ENCODE measurements around the gene CABYR.

Gene CABYR

GRCh38 chr18:24195296-24196053 lies 56.6 kb downstream of the CABYR start:
- no peak for DNase-seq

- no peak for DNase-seq
Measured at GRCh38 chr18:24196764-24197163, 57.9 kb downstream of the CABYR start.

GRCh38 chr18:24197412-24197811 lies 58.5 kb downstream of the CABYR start:
- no peak for DNase-seq

- DNase-seq, result no peak
Measured at GRCh38 chr18:24198461-24198860, 59.6 kb downstream of the CABYR start.

GRCh38 chr18:24199372-24199962 lies 60.6 kb downstream of the CABYR start:
- no peak for DNase-seq

GRCh38 chr18:24200494-24201290 lies 61.8 kb downstream of the CABYR start:
- no peak for DNase-seq

- DNase-seq, result no peak
Measured at GRCh38 chr18:24201699-24202687, 63.1 kb downstream of the CABYR start.

- DNase-seq, result no peak
Measured at GRCh38 chr18:24204904-24205303, 66.0 kb downstream of the CABYR start.

GRCh38 chr18:24208270-24209035 lies 69.6 kb downstream of the CABYR start:
- DNase-seq, result no peak

GRCh38 chr18:24209558-24209957 lies 70.7 kb downstream of the CABYR start:
- no peak for DNase-seq
